ENCODE measurements around the gene CYTL1.

DNA sequence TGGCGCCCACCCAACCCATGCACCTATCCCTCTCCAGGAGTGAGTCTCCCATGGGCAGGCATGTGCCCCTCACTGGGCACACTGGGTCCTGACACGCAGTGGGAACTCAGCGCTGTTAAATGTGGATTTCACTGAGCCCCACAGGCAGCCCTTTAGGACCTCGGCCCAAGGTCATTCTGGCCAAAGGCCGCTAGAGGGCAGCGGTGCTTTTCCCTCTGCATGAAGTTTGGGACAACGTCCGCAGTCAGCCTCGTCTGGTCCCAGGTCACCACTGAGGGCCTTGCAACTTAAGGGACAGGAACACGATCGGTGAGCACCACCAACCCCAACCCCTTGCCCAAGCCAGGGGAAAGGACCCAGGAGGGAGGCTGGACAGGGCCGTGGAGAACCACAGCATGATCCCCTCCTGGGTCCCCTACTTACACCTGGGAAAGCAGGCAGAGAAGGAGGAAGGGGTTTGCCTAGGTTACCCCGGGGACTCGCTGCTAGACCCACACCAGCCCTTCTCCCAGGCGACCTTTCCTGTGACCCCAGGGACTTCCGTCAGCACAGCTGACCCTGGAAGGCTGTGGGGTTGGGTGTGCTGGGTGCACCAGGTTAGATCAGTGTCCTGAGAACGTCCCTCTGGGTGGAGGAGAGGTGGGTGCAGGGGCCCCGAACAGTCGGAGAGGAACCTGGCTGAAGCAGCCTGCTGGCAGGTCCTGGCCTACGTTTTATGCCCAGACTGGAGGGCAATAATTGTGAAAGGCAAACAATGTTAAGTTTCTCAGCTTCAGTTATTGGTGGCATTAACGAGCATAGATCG, 24.0 kb downstream of the CYTL1 start:
- TF ChIP-seq CTCF (IDR thresholded peaks at IDR 0.05) = peak; percentile 53 to 92 (median 70)
- no peak for TF ChIP-seq POLR2A (IDR thresholded peaks at IDR 0.05)

Measured in thyroid gland (tissue), 4 donors.